Activated CD8-positive, alpha-beta memory T cell treated with anti-CD3 and anti-CD28 coated beads, Interleukin-2, amount 10 ng/mL, durations not matched to agents 7 days and 5 days (primary cell): Measurements from ENCODE around the gene DNAH12. TPM values are rescaled to one million over a fixed set of nuclear protein-coding genes. Genes with fewer than 3 reads are reported as not detected.

Source experiments
- ATAC-seq: fragments of 150-1000 bp; cut with Tn5 transposase; one replicate; pipeline ENCODE4 v1.10.0; 2021; ENCODE audit warnings: moderate library complexity
- CTCF ChIA-PET: fragments of 350-600 bp; sonication (Branson Sonifier 250); formaldehyde crosslinking; loops from one replicate; lab custom pipeline; 2021; ENCODE audit warnings: antibody characterized with exemption; lab: Charles Lee
- DNase-seq: peaks from one replicate; pipeline ENCODE4 v3.0.0-alpha.2; 2020
- H3K27ac Mint-ChIP-seq: one replicate; pipeline ENCODE4 v1.8.0; 2021; ENCODE audit warnings: mild to moderate bottlenecking, mixed read lengths
- H3K27me3 Mint-ChIP-seq: one replicate; pipeline ENCODE4 v1.8.0; 2021; ENCODE audit warnings: mixed read lengths
- H3K36me3 Mint-ChIP-seq: one replicate; pipeline ENCODE4 v1.8.0; 2021; ENCODE audit warnings: mild to moderate bottlenecking, mixed read lengths
- H3K4me1 Mint-ChIP-seq: one replicate; pipeline ENCODE4 v1.8.0; 2021; ENCODE audit warnings: mixed read lengths
- H3K4me3 Mint-ChIP-seq: one replicate; pipeline ENCODE4 v1.8.0; 2021; ENCODE audit warnings: mild to moderate bottlenecking, moderate library complexity, mixed read lengths
- H3K9me3 Mint-ChIP-seq: one replicate; pipeline ENCODE4 v1.8.0; 2022; ENCODE audit warnings: low read depth, mixed read lengths
- total RNA-seq, 2 experiments: library from RNA; stranded (reverse); gene quantifications; one replicate each; pipeline ENCODE4 v1.2.3, GENCODE V29; 2021

DNAH12 gene
- total RNA-seq, 2 experiments from 2014 or later = 0.06 TPM; not detected in 1

DNA sequence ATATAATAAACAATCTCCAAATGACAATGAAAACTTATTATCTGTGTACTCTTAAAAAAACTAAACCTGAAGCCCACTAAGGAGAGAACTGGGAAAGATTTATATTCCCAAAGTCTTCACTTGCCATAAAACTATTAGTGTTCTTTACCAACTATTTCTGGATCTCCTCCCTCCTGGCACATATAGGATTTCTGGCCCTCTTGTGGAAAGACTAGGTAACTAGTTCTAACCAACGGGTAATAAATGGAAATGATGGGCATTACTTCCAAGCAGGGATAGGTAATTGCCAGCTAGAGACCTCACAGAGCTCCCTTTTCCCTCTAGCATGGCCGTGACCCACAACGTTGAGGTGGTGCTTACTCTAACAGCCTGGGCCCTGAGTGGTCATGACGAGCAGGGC, 110.1 kb downstream of the DNAH12 start:
- H3K36me3 Mint-ChIP-seq = no peaks in the 10 kb centered on the region

DNA sequence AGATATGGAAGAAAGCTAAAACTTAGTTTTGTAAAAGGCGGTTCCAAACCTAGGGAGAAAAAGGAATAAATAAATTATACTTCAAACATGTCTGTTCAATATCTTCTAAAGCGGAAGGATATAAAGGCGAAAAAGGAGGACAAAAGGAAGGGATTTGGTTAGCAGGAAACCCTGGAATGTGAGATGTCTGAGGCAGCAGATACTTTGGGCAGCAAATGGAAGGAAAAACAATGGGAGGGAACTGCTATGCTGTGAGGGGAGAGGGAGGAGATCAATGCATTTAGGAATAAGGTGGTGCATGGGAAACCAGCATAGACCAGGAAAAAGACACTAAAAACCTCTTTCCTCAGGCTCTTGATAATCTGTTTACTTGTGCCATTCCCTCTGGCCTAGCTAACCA, 120.8 kb downstream of the DNAH12 start:
- DNase-seq = no peak
- H3K36me3 Mint-ChIP-seq = no peaks in the 10 kb centered on the region
- ATAC-seq = no peak
- H3K9me3 Mint-ChIP-seq = no peaks in the 10 kb centered on the region
- no peaks in the 10 kb centered on the region for H3K4me1 Mint-ChIP-seq
- H3K27me3 Mint-ChIP-seq = peaks cover 19% of the 10 kb centered on the region
- CTCF ChIA-PET = no interaction called here
- H3K4me3 Mint-ChIP-seq = no peak overlapping the region
- no peak overlapping the region for H3K27ac Mint-ChIP-seq

More for the DNA sequence above, 110.1 kb downstream of the DNAH12 start:
- no peak overlapping the region for H3K4me3 Mint-ChIP-seq
- CTCF ChIA-PET = no interaction called here
- H3K27me3 Mint-ChIP-seq = peaks cover 19% of the 10 kb centered on the region
- no peak for ATAC-seq
- no peaks in the 10 kb centered on the region for H3K9me3 Mint-ChIP-seq
- H3K4me1 Mint-ChIP-seq = no peaks in the 10 kb centered on the region
- H3K27ac Mint-ChIP-seq = no peak overlapping the region
- no peak for DNase-seq

DNA sequence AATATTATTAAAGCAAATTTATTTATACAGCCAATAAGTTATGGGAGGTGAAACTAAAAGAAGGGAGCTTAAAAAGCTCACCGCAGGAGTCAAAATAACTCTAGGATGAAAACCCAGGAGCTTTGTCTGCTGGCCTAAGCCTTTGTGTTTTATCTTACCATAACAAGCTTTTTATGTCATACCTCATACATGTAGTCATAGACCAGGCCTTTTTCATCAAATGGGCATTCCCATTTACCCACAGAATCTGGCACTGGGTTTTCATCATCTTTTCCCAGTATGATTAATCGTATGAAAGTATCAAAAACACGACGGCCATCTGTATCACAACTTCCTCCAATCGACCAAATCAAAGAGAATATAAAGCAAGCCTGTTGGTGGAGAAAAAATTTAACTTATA, 122.8 kb downstream of the DNAH12 start:
- DNase-seq (no peak), ATAC-seq (no peak)
- Mint-ChIP-seq H3K27me3 (peaks cover 19% of the 10 kb centered on the region), H3K27ac (no peak overlapping the region), H3K4me3 (no peak overlapping the region), H3K9me3 (no peaks in the 10 kb centered on the region), H3K4me1 (no peaks in the 10 kb centered on the region), H3K36me3 (no peaks in the 10 kb centered on the region)
- CTCF ChIA-PET = no interaction called here

DNA sequence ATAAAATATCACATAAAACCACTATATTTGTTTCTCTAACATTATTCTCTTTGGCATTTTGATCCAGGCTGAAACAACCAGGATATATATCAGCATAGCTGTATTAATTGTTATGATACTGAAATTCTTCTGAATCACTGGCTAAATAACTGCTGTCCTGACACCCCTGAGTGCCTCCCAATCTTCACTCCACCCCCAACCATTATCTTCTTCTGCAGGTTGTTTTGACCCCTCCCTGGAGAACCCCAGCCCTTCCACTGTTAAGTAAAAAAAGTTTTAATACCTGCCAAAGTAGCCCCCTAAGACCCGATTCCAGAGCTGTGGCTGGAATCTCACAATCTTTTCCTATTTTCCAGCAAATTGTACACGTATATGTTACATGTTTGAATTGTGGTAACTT, 124.1 kb downstream of the DNAH12 start:
- Mint-ChIP-seq H3K36me3 (no peaks in the 10 kb centered on the region), H3K27ac (no peak overlapping the region), H3K9me3 (no peaks in the 10 kb centered on the region), H3K27me3 (peaks cover 15% of the 10 kb centered on the region), H3K4me3 (no peak overlapping the region), H3K4me1 (no peaks in the 10 kb centered on the region)
- CTCF ChIA-PET = no interaction called here
- no peak for ATAC-seq
- DNase-seq = no peak

DNA sequence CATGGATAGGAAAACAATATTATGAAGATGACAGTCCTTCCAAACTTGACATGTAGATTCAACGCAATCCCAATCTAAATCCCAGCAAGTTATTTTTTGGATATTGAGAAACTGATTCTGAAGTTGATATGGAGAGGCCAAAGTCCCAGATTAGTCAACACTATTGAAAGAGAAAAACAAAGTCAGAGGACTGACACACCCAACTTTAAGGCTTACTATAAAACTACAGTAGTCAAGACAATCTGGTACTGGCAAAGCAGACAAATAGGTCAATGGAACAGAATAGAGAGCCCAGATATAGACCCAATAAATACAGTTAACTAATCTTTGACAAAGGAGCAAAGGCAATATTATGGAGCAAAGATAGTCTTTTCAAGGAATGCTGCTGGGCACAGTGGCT, 132.4 kb downstream of the DNAH12 start:
- H3K36me3 Mint-ChIP-seq = no peaks in the 10 kb centered on the region
- H3K27ac Mint-ChIP-seq = no peak overlapping the region
- no peak for ATAC-seq

DNA sequence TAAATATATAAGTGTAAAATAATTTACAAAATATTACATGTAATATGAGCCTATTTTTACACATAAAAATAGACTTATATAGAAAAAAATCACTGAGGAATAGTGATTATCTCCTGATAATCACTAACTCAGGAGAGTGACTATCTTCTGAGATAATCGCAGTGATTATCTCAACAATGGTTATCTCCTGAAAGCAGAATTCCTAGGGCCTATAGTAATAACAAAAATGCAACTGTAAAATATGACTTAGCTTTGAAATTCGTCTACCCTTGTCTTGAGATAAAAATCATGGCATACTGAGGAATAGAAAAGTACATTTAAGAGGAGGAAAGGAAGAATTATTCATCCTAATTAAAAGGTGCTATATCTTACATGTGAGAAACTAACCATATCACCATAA, 134.7 kb downstream of the DNAH12 start:
- Mint-ChIP-seq H3K27me3 (peaks cover 15% of the 10 kb centered on the region), H3K27ac (no peak overlapping the region), H3K36me3 (no peaks in the 10 kb centered on the region), H3K4me3 (no peak overlapping the region), H3K9me3 (no peaks in the 10 kb centered on the region), H3K4me1 (no peaks in the 10 kb centered on the region)
- ATAC-seq (no peak), DNase-seq (no peak)
- CTCF ChIA-PET = interaction anchor here (0.5 kb wide), 1 partner anchor 846 kb away, joined by 3 read pairs; no protein-coding TSS in a partner anchor

More for the DNA sequence above, 132.4 kb downstream of the DNAH12 start:
- Mint-ChIP-seq H3K27me3 (peaks cover 15% of the 10 kb centered on the region), H3K9me3 (no peaks in the 10 kb centered on the region), H3K4me3 (no peak overlapping the region), H3K4me1 (no peaks in the 10 kb centered on the region)
- CTCF ChIA-PET = no interaction called here
- DNase-seq = no peak

DNA sequence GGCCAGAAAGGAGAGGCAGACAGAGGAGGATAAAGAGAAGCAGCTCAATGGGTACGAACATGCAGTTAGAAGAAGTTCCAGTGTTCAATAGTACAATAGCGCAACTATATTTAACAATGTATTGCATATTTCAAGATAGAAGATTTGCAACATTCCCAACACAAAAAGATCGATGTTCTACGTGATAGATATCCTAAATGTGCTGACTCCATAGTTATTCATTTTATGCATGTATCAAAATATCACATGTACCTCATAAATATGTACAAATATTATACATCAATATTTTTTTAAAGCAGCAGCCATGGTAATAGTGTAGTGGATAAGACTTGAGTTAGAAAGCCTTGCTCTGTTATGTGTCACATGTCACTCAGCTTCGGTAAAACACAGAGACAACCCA, 141.5 kb downstream of the DNAH12 start:
- no peak overlapping the region for H3K27ac Mint-ChIP-seq
- ATAC-seq (no peak), DNase-seq (no peak)
- peaks cover 24% of the 10 kb centered on the region for H3K27me3 Mint-ChIP-seq
- no peaks in the 10 kb centered on the region for H3K9me3 Mint-ChIP-seq
- CTCF ChIA-PET = no interaction called here
- peaks cover 4% of the 10 kb centered on the region for H3K36me3 Mint-ChIP-seq
- peaks cover 4% of the 10 kb centered on the region for H3K4me1 Mint-ChIP-seq
- H3K4me3 Mint-ChIP-seq = no peak overlapping the region

DNA sequence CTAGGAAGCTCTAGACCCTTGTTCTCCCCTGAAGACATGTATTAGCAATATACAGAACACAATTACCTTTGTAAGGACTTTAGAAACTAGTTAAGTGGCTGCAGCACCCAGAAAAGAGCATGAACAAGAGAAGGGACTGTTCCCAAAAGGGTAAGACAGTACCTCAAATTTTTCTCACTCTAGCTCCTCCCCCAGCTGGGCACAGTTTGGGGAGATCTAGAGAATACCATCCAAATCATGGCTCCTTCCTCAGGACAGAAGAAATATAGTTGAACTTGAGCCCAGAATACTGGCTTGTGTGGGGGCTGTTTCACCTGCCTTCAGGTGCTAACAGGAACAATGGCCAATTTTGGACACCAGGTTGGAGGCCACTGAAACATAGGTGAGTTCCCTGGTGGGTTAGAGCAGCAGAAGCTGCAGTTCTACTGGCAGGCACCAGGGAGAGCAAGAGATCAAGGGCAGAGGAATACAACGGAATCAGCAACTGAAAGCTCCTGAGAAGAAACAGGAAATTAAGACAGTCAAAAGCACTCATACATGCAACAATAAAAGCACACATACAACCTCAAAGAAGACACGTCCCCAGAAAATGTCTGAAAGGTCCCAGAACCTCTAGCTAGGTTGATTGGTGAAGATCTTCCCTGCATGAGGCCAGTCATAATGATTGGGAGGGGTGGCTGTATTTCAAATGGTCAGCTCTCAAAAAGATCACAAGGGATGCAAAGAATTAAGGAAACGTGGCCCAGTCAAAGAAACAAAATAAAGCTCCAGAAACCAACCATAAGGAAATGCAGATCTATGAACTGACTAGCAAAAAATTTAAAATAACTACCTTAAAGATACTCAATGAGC, 146.7 kb downstream of the DNAH12 start:
- Mint-ChIP-seq H3K36me3 (peaks cover 4% of the 10 kb centered on the region), H3K9me3 (no peaks in the 10 kb centered on the region), H3K4me3 (peak overlapping the region; percentile 1), H3K27me3 (peaks cover 22% of the 10 kb centered on the region), H3K27ac (peak overlapping the region; percentile 58), H3K4me1 (peaks cover 11% of the 10 kb centered on the region)
- peak; percentile 99 for ATAC-seq
- CTCF ChIA-PET = interaction anchor here (0.6 to 1.8 kb wide), 33 partner anchors 10 to 770 kb away, joined by 3 to 11 read pairs (median 4); partner anchors contain the start of genes APPL1, ARF4 and PDE12
- peak; percentile 76 for DNase-seq

DNA sequence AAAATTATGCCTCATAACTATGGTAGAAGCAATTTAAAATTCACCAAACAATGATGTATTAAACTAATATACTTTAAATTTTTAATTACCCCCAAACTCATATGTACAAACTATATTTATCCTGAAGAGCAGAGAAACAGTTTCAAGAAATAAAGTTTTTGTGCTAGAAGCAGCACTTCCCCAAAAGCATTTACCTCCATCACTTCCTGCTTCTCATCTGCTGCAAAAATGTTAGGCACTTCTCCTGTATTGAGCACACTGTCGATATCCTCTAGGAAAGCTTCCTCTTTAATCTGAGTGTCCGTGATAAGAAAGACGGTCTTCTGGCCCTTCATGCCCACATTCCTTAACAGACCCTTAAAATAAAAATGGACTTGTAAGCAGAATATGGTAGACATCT, 150.2 kb downstream of the DNAH12 start:
- CTCF ChIA-PET = no interaction called here
- DNase-seq (no peak), ATAC-seq (no peak)
- H3K36me3 Mint-ChIP-seq = peaks cover 4% of the 10 kb centered on the region
- peaks cover 4% of the 10 kb centered on the region for H3K27me3 Mint-ChIP-seq
- peaks cover 11% of the 10 kb centered on the region for H3K4me1 Mint-ChIP-seq
- no peak overlapping the region for H3K4me3 Mint-ChIP-seq
- H3K9me3 Mint-ChIP-seq = peaks cover 2% of the 10 kb centered on the region
- H3K27ac Mint-ChIP-seq = no peak overlapping the region

DNA sequence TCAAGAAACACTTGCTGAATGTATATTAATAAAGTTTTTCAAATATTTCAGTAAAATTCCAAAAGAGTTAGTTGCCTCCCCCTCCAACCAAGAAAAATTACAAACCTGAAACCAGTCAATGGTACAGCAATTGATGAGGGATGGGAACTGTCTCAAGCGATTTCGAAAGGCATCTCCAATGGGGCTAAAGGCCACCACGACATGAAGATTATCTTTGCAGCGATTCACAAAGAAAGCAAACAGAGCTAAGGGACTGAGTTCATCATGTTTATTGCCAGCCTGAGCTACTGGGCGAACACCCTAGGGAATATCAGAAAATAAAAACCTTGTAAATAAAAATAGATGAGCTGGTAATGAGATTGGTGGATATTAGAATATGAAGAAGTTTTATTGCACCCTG, 152.4 kb downstream of the DNAH12 start:
- H3K4me3 Mint-ChIP-seq = no peak overlapping the region
- H3K27ac Mint-ChIP-seq = no peak overlapping the region
- H3K4me1 Mint-ChIP-seq = no peaks in the 10 kb centered on the region
- H3K36me3 Mint-ChIP-seq = no peaks in the 10 kb centered on the region
- ATAC-seq = no peak
- peaks cover 2% of the 10 kb centered on the region for H3K9me3 Mint-ChIP-seq
- no peak for DNase-seq
- CTCF ChIA-PET = no interaction called here
- H3K27me3 Mint-ChIP-seq = no peaks in the 10 kb centered on the region

DNA sequence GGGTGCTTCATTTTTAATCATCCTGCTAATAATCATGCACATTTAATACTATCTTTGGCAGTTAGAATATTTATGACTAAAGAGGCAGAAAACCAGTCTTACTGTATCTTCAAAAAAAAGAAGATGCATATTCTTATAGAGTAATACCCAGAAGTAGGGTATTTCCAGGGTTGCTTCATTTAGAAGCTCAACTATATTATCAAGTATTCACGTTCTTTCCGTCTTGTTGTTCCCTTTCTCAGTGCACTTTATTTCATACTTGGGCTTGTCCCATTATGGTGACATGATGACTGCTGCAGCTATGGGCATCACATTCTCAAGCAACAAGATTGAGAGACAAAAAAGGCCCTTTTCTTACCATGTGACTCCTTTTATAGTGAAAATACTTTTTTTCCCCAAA, 154.9 kb downstream of the DNAH12 start:
- CTCF ChIA-PET = no interaction called here
- no peaks in the 10 kb centered on the region for H3K4me1 Mint-ChIP-seq
- no peaks in the 10 kb centered on the region for H3K36me3 Mint-ChIP-seq
- H3K27ac Mint-ChIP-seq = no peak overlapping the region
- ATAC-seq (no peak), DNase-seq (no peak)
- H3K9me3 Mint-ChIP-seq = peaks cover 2% of the 10 kb centered on the region
- no peak overlapping the region for H3K4me3 Mint-ChIP-seq
- H3K27me3 Mint-ChIP-seq = no peaks in the 10 kb centered on the region

DNA sequence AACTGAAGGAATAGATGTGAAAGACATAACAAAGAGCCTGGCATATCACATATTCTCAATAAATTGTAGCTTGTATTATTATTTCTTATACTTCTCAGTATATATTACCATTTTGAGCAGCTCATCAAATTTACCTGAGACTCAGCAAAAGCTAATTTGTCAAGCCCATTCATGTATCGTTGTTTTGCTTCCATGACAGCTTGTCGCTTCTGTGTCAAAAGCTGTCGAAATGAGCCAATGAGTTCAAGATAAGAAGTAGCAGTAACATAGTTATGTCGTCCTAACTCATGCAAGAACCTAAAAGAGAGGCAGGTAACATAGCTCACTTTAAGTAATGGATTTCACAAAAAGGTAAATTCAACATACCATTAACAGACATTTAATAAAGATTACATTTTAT, 157.8 kb downstream of the DNAH12 start:
- Mint-ChIP-seq H3K4me3 (no peak overlapping the region), H3K27ac (no peak overlapping the region), H3K36me3 (no peaks in the 10 kb centered on the region), H3K4me1 (no peaks in the 10 kb centered on the region), H3K27me3 (no peaks in the 10 kb centered on the region), H3K9me3 (peaks cover 2% of the 10 kb centered on the region)
- DNase-seq = no peak
- CTCF ChIA-PET = interaction anchor here (1.1 to 2.3 kb wide), 3 partner anchors 9 to 13 kb away, joined by 3 to 8 read pairs (median 3); no protein-coding TSS in a partner anchor
- ATAC-seq = no peak

DNA sequence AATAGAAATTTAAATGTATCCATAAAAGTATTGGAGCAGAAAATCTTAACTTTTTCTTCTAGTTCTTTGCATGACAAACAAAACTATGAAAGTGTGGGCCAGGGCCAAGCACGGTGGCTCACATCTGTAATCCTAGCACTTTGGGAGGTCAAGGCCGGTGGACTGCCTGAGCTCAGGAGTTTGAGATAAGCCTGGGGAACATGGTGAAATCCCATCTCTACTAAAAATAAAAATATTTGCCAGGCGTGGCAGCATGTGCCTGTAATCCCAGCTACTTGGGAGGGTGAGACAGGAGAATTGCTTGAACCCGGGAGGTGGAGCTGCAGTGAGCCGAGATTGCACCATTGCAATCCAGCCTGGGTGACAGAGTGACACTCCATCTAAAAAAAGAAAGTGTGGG, 158.6 kb downstream of the DNAH12 start:
- no peak for ATAC-seq

DNA sequence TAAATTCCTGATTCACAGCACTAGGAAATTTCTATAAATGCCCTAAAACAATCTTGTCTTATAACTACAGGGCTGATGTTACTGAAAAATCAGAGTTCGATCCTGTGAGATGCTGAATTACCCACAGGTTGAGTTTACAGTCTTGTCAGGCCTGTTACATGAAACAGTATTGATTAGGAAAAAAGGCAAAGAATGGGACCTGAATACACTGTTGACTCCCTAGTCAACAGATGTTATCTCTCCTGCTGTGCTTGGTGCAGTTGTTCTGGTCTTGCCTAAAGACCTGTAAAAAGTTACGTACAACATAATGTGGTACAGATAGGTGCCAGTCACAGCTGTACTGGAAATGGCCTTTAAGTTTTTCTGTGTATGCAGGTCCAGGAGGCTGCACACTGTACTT, 160.3 kb downstream of the DNAH12 start:
- DNase-seq (no peak), ATAC-seq (no peak)
- Mint-ChIP-seq H3K27me3 (peaks cover 3% of the 10 kb centered on the region), H3K4me3 (no peak overlapping the region), H3K27ac (no peak overlapping the region), H3K4me1 (no peaks in the 10 kb centered on the region), H3K36me3 (no peaks in the 10 kb centered on the region), H3K9me3 (no peaks in the 10 kb centered on the region)
- CTCF ChIA-PET = interaction anchor here (1.0 to 1.7 kb wide), 2 partner anchors 11 to 14 kb away, joined by 3 to 8 read pairs; no protein-coding TSS in a partner anchor

More for the DNA sequence above, 158.6 kb downstream of the DNAH12 start:
- Mint-ChIP-seq H3K27ac (no peak overlapping the region), H3K36me3 (no peaks in the 10 kb centered on the region), H3K27me3 (no peaks in the 10 kb centered on the region), H3K9me3 (peaks cover 2% of the 10 kb centered on the region), H3K4me3 (no peak overlapping the region), H3K4me1 (no peaks in the 10 kb centered on the region)
- no peak for DNase-seq
- CTCF ChIA-PET = interaction anchor here (1.1 to 2.3 kb wide), 2 partner anchors 12 to 13 kb away, joined by 3 to 8 read pairs; no protein-coding TSS in a partner anchor
